WTC11 (cell line): Measurements from ENCODE around the gene LAMA4. TPM values are rescaled to one million over a fixed set of nuclear protein-coding genes. Genes with fewer than 3 reads are reported as not detected.

ENCODE experiments used
- ATAC-seq: fragments of 200-7000 bp; cut with Tn5 transposase; 2 replicates; pipeline ENCODE4 v1.10.0; 2021; ENCODE audit warnings: mild to moderate bottlenecking, moderate library complexity
- CTCF ChIA-PET: fragments of 300-600 bp; sonication (Branson Sonifier 250); formaldehyde crosslinking; loops from one replicate; lab custom pipeline; 2021; ENCODE audit warnings: antibody characterized with exemption; lab: Charles Lee
- POLR2A ChIA-PET: fragments of 350-600 bp; sonication (Branson Sonifier 250); formaldehyde crosslinking; loops from one replicate; lab custom pipeline; 2021; ENCODE audit warnings: antibody characterized with exemption; lab: Charles Lee
- DNase-seq: peaks from one replicate; pipeline ENCODE4 v3.0.0; 2021; ENCODE audit warnings: low spot score
- H3K27ac Mint-ChIP-seq: 2 replicates; pipeline ENCODE4 v1.8.0; 2021; ENCODE audit warnings: mixed read lengths
- H3K27me3 Mint-ChIP-seq: 2 replicates; pipeline ENCODE4 v1.8.0; 2021; ENCODE audit warnings: low read depth, mild to moderate bottlenecking, moderate library complexity, mixed read lengths
- H3K36me3 Mint-ChIP-seq: 2 replicates; pipeline ENCODE4 v1.8.0; 2021; ENCODE audit warnings: mixed read lengths
- H3K4me1 Mint-ChIP-seq: 2 replicates; pipeline ENCODE4 v1.8.0; 2022; ENCODE audit warnings: mixed read lengths
- H3K4me3 Mint-ChIP-seq: 2 replicates; pipeline ENCODE4 v1.8.0; 2021; ENCODE audit warnings: mild to moderate bottlenecking, moderate library complexity, mixed read lengths
- H3K9me3 Mint-ChIP-seq: 2 replicates; pipeline ENCODE4 v1.8.0; 2021; ENCODE audit warnings: mixed read lengths
- AR ChIP-seq: fragments of 250-450 bp; sonication (Bioruptor Pico); IDR thresholded peaks from 2 replicates; pipeline ENCODE4 v1.9.0; 2021; ENCODE audit warnings: mild to moderate bottlenecking
- FOXJ3 ChIP-seq: sonication (generic); formaldehyde crosslinking; IDR thresholded peaks from 2 replicates; pipeline ENCODE4 v1.9.0; 2021; ENCODE audit warnings: missing genetic modification reagents, mild to moderate bottlenecking, borderline replicate concordance
- IRF1 ChIP-seq: sonication (generic); formaldehyde crosslinking; IDR thresholded peaks from 2 replicates; pipeline ENCODE4 v1.8.0; 2023; ENCODE audit warnings: missing genetic modification reagents
- IRF2 ChIP-seq: sonication (generic); formaldehyde crosslinking; IDR thresholded peaks from 2 replicates; pipeline ENCODE4 v1.8.0; 2022; ENCODE audit warnings: low read depth, missing genetic modification reagents, borderline replicate concordance
- JAZF1 ChIP-seq: fragments of 250-450 bp; sonication (Bioruptor Pico); IDR thresholded peaks from 2 replicates; pipeline ENCODE4 v1.9.0; 2021; ENCODE audit warnings: moderate library complexity, mild to moderate bottlenecking, inconsistent platforms
- KAT7 ChIP-seq: sonication (generic); formaldehyde crosslinking; IDR thresholded peaks from 2 replicates; pipeline ENCODE4 v1.8.1; 2023; ENCODE audit warnings: missing genetic modification reagents, mild to moderate bottlenecking, borderline replicate concordance
- MAX ChIP-seq: sonication (generic); formaldehyde crosslinking; IDR thresholded peaks from 2 replicates; pipeline ENCODE4 v1.8.0; 2022; ENCODE audit warnings: mild to moderate bottlenecking, missing genetic modification reagents
- NFATC4 ChIP-seq: fragments of 250-450 bp; sonication (Bioruptor Pico); IDR thresholded peaks from 2 replicates; pipeline ENCODE4 v1.9.0; 2021; ENCODE audit warnings: mild to moderate bottlenecking
- OVOL2 ChIP-seq: fragments of 250-450 bp; sonication (Bioruptor Pico); IDR thresholded peaks from 2 replicates; pipeline ENCODE4 v1.9.0; 2021; ENCODE audit warnings: mild to moderate bottlenecking, borderline replicate concordance
- PRDM15 ChIP-seq: sonication (generic); formaldehyde crosslinking; IDR thresholded peaks from 2 replicates; pipeline ENCODE4 v1.8.0; 2022; ENCODE audit warnings: missing genetic modification reagents
- SP1 ChIP-seq: sonication (generic); formaldehyde crosslinking; conservative IDR thresholded peaks from 2 replicates; pipeline ENCODE4 v1.8.1; 2022; ENCODE audit warnings: missing genetic modification reagents
- STAT6 ChIP-seq: sonication (generic); formaldehyde crosslinking; conservative IDR thresholded peaks from 2 replicates; pipeline ENCODE4 v1.8.1; 2023; ENCODE audit warnings: mild to moderate bottlenecking, low read depth, missing genetic modification reagents, moderate library complexity
- USF2 ChIP-seq: sonication (generic); formaldehyde crosslinking; IDR thresholded peaks from 2 replicates; pipeline ENCODE4 v1.8.1; 2023; ENCODE audit warnings: mild to moderate bottlenecking, missing genetic modification reagents, moderate library complexity
- ZNF232 ChIP-seq: sonication (generic); formaldehyde crosslinking; IDR thresholded peaks from 2 replicates; pipeline ENCODE4 v1.8.0; 2022; ENCODE audit warnings: mild to moderate bottlenecking, missing genetic modification reagents
- ZNF281 ChIP-seq: sonication (generic); formaldehyde crosslinking; IDR thresholded peaks from 2 replicates; pipeline ENCODE4 v1.8.0; 2023; ENCODE audit warnings: mild to moderate bottlenecking, missing genetic modification reagents
- ZNF423 ChIP-seq: fragments of 250-450 bp; sonication (Bioruptor Pico); IDR thresholded peaks from 2 replicates; pipeline ENCODE4 v2.1.2; 2022; ENCODE audit warnings: mild to moderate bottlenecking, moderate library complexity
- total RNA-seq: library from RNA; stranded (reverse); gene quantifications from 3 replicates; pipeline ENCODE4 v1.2.3, GENCODE V29; 2021

The LAMA4 gene
- total RNA-seq, 1 experiment from 2014 or later = 1.6 TPM

GRCh38 chr6:112154711-112155110 is 99.7 kb downstream of the LAMA4 start:
- Mint-ChIP-seq H3K27ac (no peak overlapping the region), H3K27me3 (no peaks in the 10 kb centered on the region)
- no peak for DNase-seq

GRCh38 chr6:112153926-112154607 is 100.3 kb downstream of the LAMA4 start:
- Mint-ChIP-seq H3K4me3 (no peak overlapping the region), H3K27ac (no peak overlapping the region), H3K27me3 (no peaks in the 10 kb centered on the region), H3K36me3 (no peaks in the 10 kb centered on the region), H3K9me3 (no peaks in the 10 kb centered on the region), H3K4me1 (peaks cover 10% of the 10 kb centered on the region)
- no peak for DNase-seq
- POLR2A ChIA-PET = no interaction called here
- ATAC-seq = no peak
- CTCF ChIA-PET = interaction anchor here (1.0 kb wide), 2 partner anchors 9 to 26 kb away, joined by 3 to 4 read pairs; no protein-coding TSS in a partner anchor
- TF ChIP-seq IRF1 (CRISPR knock-in tag) (no peak), ZNF232 (no peak), MAX (CRISPR knock-in tag) (no peak), NFATC4 (CRISPR knock-in tag) (no peak), STAT6 (no peak), PRDM15 (CRISPR knock-in tag) (no peak), KAT7 (no peak), AR (no peak), USF2 (no peak), OVOL2 (CRISPR knock-in tag) (no peak), ZNF423 (CRISPR knock-in tag) (no peak), JAZF1 (CRISPR knock-in tag) (no peak), IRF2 (CRISPR knock-in tag) (no peak), SP1 (CRISPR knock-in tag) (no peak)

More at GRCh38 chr6:112154711-112155110, 99.7 kb downstream of the LAMA4 start:
- no peak for TF ChIP-seq FOXJ3 (CRISPR knock-in tag)
- TF ChIP-seq ZNF281 (CRISPR knock-in tag) = no peak
- TF ChIP-seq, all 79 proteins: peak for 0
- Mint-ChIP-seq H3K4me3 (no peak overlapping the region), H3K9me3 (no peaks in the 10 kb centered on the region), H3K36me3 (no peaks in the 10 kb centered on the region), H3K4me1 (peaks cover 10% of the 10 kb centered on the region)
- no peak for ATAC-seq
- CTCF ChIA-PET = interaction anchor here (1.0 kb wide), 2 partner anchors 9 to 25 kb away, joined by 3 to 4 read pairs; no protein-coding TSS in a partner anchor
- POLR2A ChIA-PET = no interaction called here
